Lung (tissue), 5 donors: ENCODE results near the gene F11R. TPM values are rescaled to one million over a fixed set of nuclear protein-coding genes. Genes with fewer than 3 reads are reported as not detected.

ENCODE experiments used
- polyA plus RNA-seq, 2 donors: library from polyadenylated mRNA; stranded (reverse); fragments of 200-250 nt; gene quantifications; one replicate each; pipeline ENCODE4 v1.2.1, GENCODE V29; 2013
- small RNA-seq: library from RNA; depleted of rRNA; stranded (forward); fragments of <200 nt; gene quantifications from one replicate; pipeline ENCODE3, GENCODE V24; 2014; ENCODE audit warnings: low replicate concordance
- total RNA-seq, 2 donors: library from RNA; depleted of rRNA in 1 of 2; stranded (reverse); fragments of >200 nt in 1 of 2; gene quantifications; one replicate each; pipeline ENCODE4 v1.2.1, GENCODE V29; 2014 to 2021
- donor health status: Bipolar disorder and iron deficiency.
- donor health status: healthy.
- donor health status: DM: yes; HTN: yes; CAD: no.

The F11R gene
- total and polyA plus RNA-seq, 4 donors: 91.7 to 201 (median 140) TPM

Small RNAs within 50 kb of the gene (small RNA-seq; reads per million reads assigned to genes)
- not detected for gene AL591806.2

Other genes with a start within 250 kb of the F11R start
- 1 to 10 TPM; 1.3 to 3.4 TPM for gene LY9, start 225.0 kb downstream of the F11R start, total RNA-seq
- 1 to 10 TPM in 1 of 2 donors, under 1 TPM in 1; 0.94 to 1.5 TPM for gene LY9, start 225.0 kb downstream of the F11R start, polyA plus RNA-seq
- gene CD244, start 158.3 kb downstream of the F11R start, total RNA-seq: 1 to 10 TPM; 1.5 to 3.2 TPM
- 1 to 10 TPM in 1 of 2 donors, under 1 TPM in 1; 0.57 to 3.1 TPM for gene CD244, start 158.3 kb downstream of the F11R start, polyA plus RNA-seq
- 1 to 10 TPM; 1.6 to 3.3 TPM for gene ITLN1, start 136.0 kb downstream of the F11R start, total RNA-seq
- gene ITLN1, start 136.0 kb downstream of the F11R start, polyA plus RNA-seq: 100 to 1,000 TPM in 1 of 2 donors, under 1 TPM in 1; 0.86 to 110 TPM
- gene ITLN2, start 66.3 kb downstream of the F11R start, total RNA-seq: 10 to 100 TPM in 1 of 2 donors, 1 to 10 TPM in 1; 1.6 to 13.8 TPM
- 10 to 100 TPM in 1 of 2 donors, 1 to 10 TPM in 1; 9.0 to 23.7 TPM for gene ITLN2, start 66.3 kb downstream of the F11R start, polyA plus RNA-seq
- gene TSTD1, start 17.8 kb upstream of the F11R start, total RNA-seq: 10 to 100 TPM; 43.2 to 67.9 TPM
- 100 to 1,000 TPM in 1 of 2 donors, 10 to 100 TPM in 1; 77.8 to 187 TPM for gene TSTD1, start 17.8 kb upstream of the F11R start, polyA plus RNA-seq
- 10 to 100 TPM; 67.5 to 70.0 TPM for gene USF1, start 24.8 kb upstream of the F11R start, total RNA-seq
- gene USF1, start 24.8 kb upstream of the F11R start, polyA plus RNA-seq: 10 to 100 TPM; 77.0 to 95.1 TPM
- gene ARHGAP30, start 48.7 kb upstream of the F11R start, total RNA-seq: 10 to 100 TPM; 10.5 to 49.5 TPM
- gene ARHGAP30, start 48.7 kb upstream of the F11R start, polyA plus RNA-seq: 10 to 100 TPM; 18.1 to 66.3 TPM
- gene NECTIN4, start 68.4 kb upstream of the F11R start, total RNA-seq: 10 to 100 TPM; 11.7 to 12.5 TPM
- 1 to 10 TPM; 6.2 to 8.1 TPM for gene NECTIN4, start 68.4 kb upstream of the F11R start, polyA plus RNA-seq
- gene KLHDC9, start 77.2 kb upstream of the F11R start, total RNA-seq: 10 to 100 TPM in 1 of 2 donors, 1 to 10 TPM in 1; 7.1 to 13.0 TPM
- 1 to 10 TPM; 5.8 to 8.6 TPM for gene KLHDC9, start 77.2 kb upstream of the F11R start, polyA plus RNA-seq
- 10 to 100 TPM; 21.5 to 46.7 TPM for gene PFDN2, start 96.9 kb upstream of the F11R start, total RNA-seq
- 100 to 1,000 TPM; 140 to 324 TPM for gene PFDN2, start 96.9 kb upstream of the F11R start, polyA plus RNA-seq
- gene NIT1, start 97.0 kb upstream of the F11R start, total RNA-seq: 10 to 100 TPM; 35.6 to 40.4 TPM
- gene NIT1, start 97.0 kb upstream of the F11R start, polyA plus RNA-seq: 10 to 100 TPM; 26.9 to 40.3 TPM
- 10 to 100 TPM; 25.0 to 38.8 TPM for gene DEDD, start 111.5 kb upstream of the F11R start, total RNA-seq
- 10 to 100 TPM; 19.4 to 36.8 TPM for gene DEDD, start 111.5 kb upstream of the F11R start, polyA plus RNA-seq
- gene UFC1, start 132.8 kb upstream of the F11R start, total RNA-seq: 100 to 1,000 TPM in 1 of 2 donors, 10 to 100 TPM in 1; 99.6 to 101 TPM
- gene UFC1, start 132.8 kb upstream of the F11R start, polyA plus RNA-seq: 100 to 1,000 TPM; 122 to 149 TPM
- gene USP21, start 138.3 kb upstream of the F11R start, total RNA-seq: 10 to 100 TPM; 22.6 to 28.6 TPM
- gene USP21, start 138.3 kb upstream of the F11R start, polyA plus RNA-seq: 10 to 100 TPM; 18.2 to 19.9 TPM
- gene PPOX, start 145.3 kb upstream of the F11R start, total RNA-seq: 10 to 100 TPM; 33.1 to 34.1 TPM
- gene PPOX, start 145.3 kb upstream of the F11R start, polyA plus RNA-seq: 10 to 100 TPM; 14.8 to 33.0 TPM
- gene B4GALT3, start 156.4 kb upstream of the F11R start, total RNA-seq: 10 to 100 TPM; 28.0 to 34.2 TPM
- gene B4GALT3, start 156.4 kb upstream of the F11R start, polyA plus RNA-seq: 10 to 100 TPM; 25.7 to 34.6 TPM
- gene ADAMTS4, start 177.9 kb upstream of the F11R start, total RNA-seq: 10 to 100 TPM in 1 of 2 donors, 1 to 10 TPM in 1; 2.3 to 18.8 TPM
- 10 to 100 TPM in 1 of 2 donors, 1 to 10 TPM in 1; 7.2 to 22.3 TPM for gene ADAMTS4, start 177.9 kb upstream of the F11R start, polyA plus RNA-seq
- gene NDUFS2, start 181.2 kb upstream of the F11R start, total RNA-seq: 100 to 1,000 TPM in 1 of 2 donors, 10 to 100 TPM in 1; 81.0 to 104 TPM
- 10 to 100 TPM; 40.2 to 95.2 TPM for gene NDUFS2, start 181.2 kb upstream of the F11R start, polyA plus RNA-seq
- 100 to 1,000 TPM in 1 of 2 donors, 10 to 100 TPM in 1; 41.6 to 169 TPM for gene FCER1G, start 194.1 kb upstream of the F11R start, total RNA-seq
- gene FCER1G, start 194.1 kb upstream of the F11R start, polyA plus RNA-seq: 1,000 to 10,000 TPM in 1 of 2 donors, 100 to 1,000 TPM in 1; 275 to 1,998 TPM
- 1 to 10 TPM in 1 of 2 donors, not detected in 1; 2.3 TPM for gene APOA2, start 202.5 kb upstream of the F11R start, total RNA-seq
- 1 to 10 TPM in 1 of 2 donors, not detected in 1; 1.4 TPM for gene APOA2, start 202.5 kb upstream of the F11R start, polyA plus RNA-seq
- gene TOMM40L, start 204.9 kb upstream of the F11R start, total RNA-seq: 10 to 100 TPM in 1 of 2 donors, 1 to 10 TPM in 1; 4.9 to 13.0 TPM
- gene TOMM40L, start 204.9 kb upstream of the F11R start, polyA plus RNA-seq: 10 to 100 TPM in 1 of 2 donors, 1 to 10 TPM in 1; 6.8 to 11.1 TPM
- gene NR1I3, start 217.1 kb upstream of the F11R start, total RNA-seq: not detected
- gene NR1I3, start 217.1 kb upstream of the F11R start, polyA plus RNA-seq: under 1 TPM in 1 of 2 donors, not detected in 1; 0.17 TPM
- gene PCP4L1, start 237.6 kb upstream of the F11R start, total RNA-seq: 1 to 10 TPM; 3.6 to 5.8 TPM
- 1 to 10 TPM; 6.9 to 9.3 TPM for gene PCP4L1, start 237.6 kb upstream of the F11R start, polyA plus RNA-seq